BJ (cell line): ENCODE results near the gene CDC37L1. TPM values are rescaled to one million over a fixed set of nuclear protein-coding genes. Genes with fewer than 3 reads are reported as not detected.

Experiments
- CTCF ChIA-PET: fragments of 350-600 bp; formaldehyde crosslinking; extraction: SDS; loops from one replicate; lab custom pipeline; 2021; ENCODE audit warnings: antibody characterized with exemption, inconsistent platforms; lab: Yijun Ruan, JAX
- POLR2A ChIA-PET: fragments of 300-600 bp; sonication (Branson Sonifier 250); formaldehyde crosslinking; extraction: SDS; loops from one replicate; lab custom pipeline; 2021; ENCODE audit warnings: antibody characterized with exemption; lab: Charles Lee
- DNase-seq: peaks from one replicate; pipeline ENCODE4 v3.0.0-alpha.2; 2011; ENCODE audit warnings: low read depth
- H3K27me3 ChIP-seq: 2 replicates; pipeline ENCODE4 v1.6.0; 2011; ENCODE audit warnings: low read length; ENCODE audit not compliant: control insufficient read depth, insufficient read depth
- H3K36me3 ChIP-seq: 2 replicates; pipeline ENCODE4 v1.5.1; 2011; ENCODE audit warnings: low read length; ENCODE audit not compliant: control insufficient read depth, insufficient read depth
- H3K4me3 ChIP-seq: 2 replicates; pipeline ENCODE4 v1.5.1; 2011; ENCODE audit warnings: low read depth, mild to moderate bottlenecking, control low read depth, low read length
- polyA plus RNA-seq: library from polyadenylated mRNA; depleted of rRNA; stranded (reverse); fragments of >200 nt; gene quantifications from 2 replicates; pipeline ENCODE4 v1.2.3, GENCODE V29; 2011; rRNA removed
- TF ChIP-seq, protein P1 (sequence below): IDR thresholded peaks from 2 replicates; pipeline ENCODE4 v1.5.1; 2011; ENCODE audit warnings: low read depth, mild to moderate bottlenecking, control low read depth, inconsistent platforms, low read length, moderate library complexity; ENCODE audit not compliant: insufficient read depth

CDC37L1 gene
- polyA plus RNA-seq, 1 experiment = 8.8 TPM

DNA sequence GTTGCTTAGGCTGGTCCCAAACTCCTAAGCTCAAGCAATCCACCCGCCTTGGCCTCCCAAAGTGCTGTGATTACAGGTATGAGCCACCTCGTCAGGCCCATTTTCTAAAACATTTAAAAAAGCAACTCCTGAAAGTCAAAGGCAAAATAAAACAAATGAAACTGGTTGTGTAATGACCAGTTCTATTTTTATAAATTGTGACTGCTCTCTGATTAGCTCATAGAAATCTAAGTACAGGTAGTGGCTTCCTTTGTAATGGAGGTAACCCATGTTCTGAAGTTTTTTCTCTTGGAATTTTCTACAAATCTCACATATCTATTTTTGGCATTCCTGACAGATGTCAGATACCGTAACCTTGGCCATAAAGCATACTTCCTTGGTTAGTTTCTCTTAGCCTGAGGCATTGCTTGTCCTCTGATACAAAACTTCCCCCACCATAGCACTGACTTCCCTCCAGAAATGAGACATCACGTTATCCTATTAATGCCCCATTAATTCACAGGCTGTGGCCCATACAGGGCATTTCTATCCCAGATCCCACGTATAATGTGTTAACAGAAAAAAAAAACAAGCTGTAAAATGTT is 75.7 kb downstream of the CDC37L1 start:
- TF ChIP-seq, protein P1, sequence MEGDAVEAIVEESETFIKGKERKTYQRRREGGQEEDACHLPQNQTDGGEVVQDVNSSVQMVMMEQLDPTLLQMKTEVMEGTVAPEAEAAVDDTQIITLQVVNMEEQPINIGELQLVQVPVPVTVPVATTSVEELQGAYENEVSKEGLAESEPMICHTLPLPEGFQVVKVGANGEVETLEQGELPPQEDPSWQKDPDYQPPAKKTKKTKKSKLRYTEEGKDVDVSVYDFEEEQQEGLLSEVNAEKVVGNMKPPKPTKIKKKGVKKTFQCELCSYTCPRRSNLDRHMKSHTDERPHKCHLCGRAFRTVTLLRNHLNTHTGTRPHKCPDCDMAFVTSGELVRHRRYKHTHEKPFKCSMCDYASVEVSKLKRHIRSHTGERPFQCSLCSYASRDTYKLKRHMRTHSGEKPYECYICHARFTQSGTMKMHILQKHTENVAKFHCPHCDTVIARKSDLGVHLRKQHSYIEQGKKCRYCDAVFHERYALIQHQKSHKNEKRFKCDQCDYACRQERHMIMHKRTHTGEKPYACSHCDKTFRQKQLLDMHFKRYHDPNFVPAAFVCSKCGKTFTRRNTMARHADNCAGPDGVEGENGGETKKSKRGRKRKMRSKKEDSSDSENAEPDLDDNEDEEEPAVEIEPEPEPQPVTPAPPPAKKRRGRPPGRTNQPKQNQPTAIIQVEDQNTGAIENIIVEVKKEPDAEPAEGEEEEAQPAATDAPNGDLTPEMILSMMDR = no peak
- Histone ChIP-seq H3K4me3 (no peak overlapping the region), H3K36me3 (no peaks in the 10 kb centered on the region), H3K27me3 (no peaks in the 10 kb centered on the region)
- DNase-seq = no peak
- ChIA-PET POLR2A (no interaction called here), CTCF (interaction anchor here (0.6 to 3.9 kb wide), 6 partner anchors 8 to 900 kb away, joined by 3 to 20 read pairs (median 4); partner anchors contain the start of gene PLPP6)

DNA sequence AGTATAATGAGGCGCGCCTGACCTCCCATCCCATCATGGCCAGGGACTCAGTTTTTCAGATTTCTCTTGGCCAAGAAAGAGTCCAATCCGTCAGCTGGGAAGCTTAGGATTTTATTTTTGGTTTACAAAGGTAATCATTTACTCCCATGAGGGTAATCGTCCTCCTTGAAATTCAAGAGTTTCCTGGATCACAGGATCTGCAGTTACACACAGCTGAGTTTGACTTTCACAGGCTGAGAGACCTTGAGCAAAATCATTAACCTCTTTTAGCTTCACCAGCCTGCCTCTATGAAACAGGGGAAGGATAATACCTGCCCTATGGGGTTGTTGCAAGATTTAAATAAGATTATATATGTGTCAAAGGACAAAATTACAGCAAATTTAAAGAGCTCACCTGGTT is 77.1 kb downstream of the CDC37L1 start:
- DNase-seq = no peak
- ChIA-PET CTCF (interaction anchor here (1.3 to 3.9 kb wide), 3 partner anchors 14 to 844 kb away, joined by 3 to 20 read pairs (median 5); no protein-coding TSS in a partner anchor), POLR2A (no interaction called here)
- Histone ChIP-seq H3K36me3 (no peaks in the 10 kb centered on the region), H3K4me3 (no peak overlapping the region), H3K27me3 (no peaks in the 10 kb centered on the region)
- TF ChIP-seq, protein P1 = no peak

Other genes with a start within 250 kb of the CDC37L1 start
- gene SLC1A1, start 189.1 kb upstream of the CDC37L1 start, polyA plus RNA-seq = 6.4 and 8.8 TPM in 2 replicates
- 6.5 and 7.0 TPM in 2 replicates for gene PLPP6, start 17.3 kb upstream of the CDC37L1 start, polyA plus RNA-seq
- gene SPATA6L, start 13.1 kb upstream of the CDC37L1 start, polyA plus RNA-seq = 0.39 and 0.43 TPM in 2 replicates
- gene AK3, start 61.6 kb downstream of the CDC37L1 start, polyA plus RNA-seq = 30.1 and 46.1 TPM in 2 replicates
- 3.7 and 5.1 TPM in 2 replicates for gene RCL1, start 113.4 kb downstream of the CDC37L1 start, polyA plus RNA-seq